COLO829 (cell line): ENCODE data around the gene FKBP14.
"Not testable (repeated sequence)": the region's sequence is repeated elsewhere in the genome, so short reads cannot be mapped to it uniquely, and the experiment has no call there.

Experiments used
- DNase-seq: peaks from one replicate; pipeline ENCODE4 v3.0.0; 2012; ENCODE audit warnings: low spot score

FKBP14 gene

DNA sequence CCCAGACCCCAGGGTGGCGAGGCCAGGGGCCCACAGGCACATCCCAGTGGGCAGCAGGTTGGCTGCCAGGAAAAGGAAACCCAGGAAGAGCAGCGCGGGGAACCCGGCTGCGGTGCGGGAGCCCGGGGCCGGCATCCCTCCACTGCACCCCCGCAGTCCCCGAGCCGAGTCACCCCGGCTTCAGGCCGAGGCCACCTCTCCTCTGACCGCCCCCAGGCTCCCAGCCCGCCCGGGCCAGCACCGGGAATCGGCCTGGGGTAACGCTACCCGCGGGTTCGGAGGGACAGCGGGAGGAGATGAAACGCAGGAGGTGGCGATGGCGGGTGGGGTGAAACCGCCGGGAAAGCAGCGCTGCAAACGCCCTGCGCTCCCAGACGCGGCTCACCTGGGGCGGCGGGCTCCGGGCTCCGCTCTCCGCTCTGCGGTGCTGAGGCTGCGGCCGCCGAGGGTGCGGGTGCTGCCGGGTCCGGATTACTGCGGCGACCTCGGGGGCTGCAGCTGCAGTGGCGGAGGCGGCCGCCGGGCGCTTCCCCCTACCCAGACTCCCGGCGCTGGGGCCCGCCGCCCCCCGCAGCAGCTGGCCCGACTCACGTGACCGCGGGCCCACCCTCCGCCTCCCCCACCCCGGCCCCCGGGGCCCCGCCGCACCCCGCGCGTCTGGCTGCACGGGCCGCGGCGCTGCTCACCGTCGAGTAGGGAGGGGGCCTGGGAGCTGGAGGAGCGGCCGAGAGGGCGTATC, 37.1 kb downstream of the FKBP14 start, which contains the start of gene SCRN1:
Gene SCRN1, minus strand, starts transcription at position 545 of the 739 bp plus-strand sequence. CDS start 20,734 bp downstream, outside the sequence.
- no peak for DNase-seq

DNA sequence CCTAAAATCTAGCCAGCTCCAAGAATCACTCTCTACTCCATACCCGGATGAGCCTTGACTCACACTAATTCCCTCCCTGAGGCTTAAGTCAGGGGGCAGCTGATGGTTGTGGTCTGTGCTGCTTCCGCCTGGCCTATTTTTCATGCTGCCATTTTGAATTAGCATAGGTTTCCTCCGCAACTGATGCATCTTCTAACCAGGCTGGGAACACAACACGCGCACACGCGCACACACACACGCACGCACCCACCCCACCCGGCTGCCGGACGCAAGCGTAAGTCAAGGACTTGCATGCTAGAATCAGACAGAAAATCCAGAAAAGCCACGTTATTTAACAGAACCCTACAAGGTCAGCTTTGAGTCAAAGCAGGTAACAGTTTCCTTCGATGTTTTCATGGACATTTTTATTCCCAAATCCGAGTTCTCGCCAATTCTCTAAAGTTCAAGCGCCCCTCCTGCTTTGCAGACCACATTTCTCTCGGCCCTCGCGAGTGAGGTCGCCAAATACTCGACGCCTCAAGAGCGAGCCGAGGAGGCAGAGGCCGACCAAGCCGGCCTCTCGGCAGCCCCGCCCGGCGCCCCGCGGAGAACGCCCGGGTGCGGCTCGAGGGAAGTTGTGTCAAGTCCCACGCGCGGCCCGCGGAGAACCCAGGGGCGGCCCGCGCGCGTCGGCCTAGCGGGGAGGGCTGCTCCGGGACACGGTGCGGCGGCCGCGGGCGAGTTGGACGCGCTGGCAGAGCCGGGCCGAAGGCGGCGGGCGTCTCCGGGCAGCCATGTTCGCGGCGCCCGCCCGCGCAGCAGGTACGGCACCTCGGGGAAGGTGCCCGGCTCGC, 37.9 kb downstream of the FKBP14 start:
- DNase-seq = no peak

DNA sequence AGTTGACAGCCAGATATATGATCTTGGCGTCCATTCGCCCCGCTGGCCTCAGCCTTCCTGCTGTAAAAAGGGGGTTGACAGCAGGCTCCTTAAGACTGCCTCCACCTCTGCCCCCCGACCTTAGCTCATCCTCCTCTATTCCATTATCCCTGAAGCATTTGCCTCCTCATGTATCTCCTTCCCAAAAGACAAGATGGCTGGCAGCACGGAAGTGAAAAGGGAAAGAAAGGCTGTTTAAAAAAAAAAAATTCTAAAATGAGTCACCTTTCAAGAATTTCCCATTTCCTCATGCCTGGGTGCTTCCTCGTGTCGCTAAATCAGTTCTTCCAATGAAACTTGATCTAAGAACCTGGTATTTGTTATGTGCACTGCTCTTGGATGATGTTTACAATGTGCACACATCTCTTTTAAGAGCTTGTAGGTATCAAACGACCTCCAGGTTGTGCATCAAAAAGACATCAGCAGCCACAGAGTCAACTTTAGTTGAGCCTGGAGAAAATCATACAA, 38.6 kb downstream of the FKBP14 start:
- DNase-seq = peak; percentile 62

DNA sequence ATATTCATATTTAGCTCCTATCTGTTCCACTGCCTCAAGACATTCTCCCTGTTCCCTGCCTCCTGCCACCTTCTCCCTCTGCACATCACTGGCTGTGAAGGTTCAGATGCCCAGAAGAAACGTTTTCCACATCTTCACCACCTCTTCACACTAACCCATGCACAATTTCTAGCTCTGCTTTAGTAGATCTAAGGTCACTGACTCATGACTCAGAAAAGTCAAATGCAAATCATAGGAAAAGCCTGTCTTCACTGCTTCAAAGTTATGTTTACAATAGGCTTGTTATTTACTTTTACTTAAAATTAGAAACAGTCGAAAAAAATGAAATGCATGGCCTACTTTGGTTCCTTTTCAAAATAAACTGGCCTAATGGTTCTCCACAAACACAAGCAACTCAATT, 39.4 kb downstream of the FKBP14 start:
- DNase-seq = peak; percentile 55

DNA sequence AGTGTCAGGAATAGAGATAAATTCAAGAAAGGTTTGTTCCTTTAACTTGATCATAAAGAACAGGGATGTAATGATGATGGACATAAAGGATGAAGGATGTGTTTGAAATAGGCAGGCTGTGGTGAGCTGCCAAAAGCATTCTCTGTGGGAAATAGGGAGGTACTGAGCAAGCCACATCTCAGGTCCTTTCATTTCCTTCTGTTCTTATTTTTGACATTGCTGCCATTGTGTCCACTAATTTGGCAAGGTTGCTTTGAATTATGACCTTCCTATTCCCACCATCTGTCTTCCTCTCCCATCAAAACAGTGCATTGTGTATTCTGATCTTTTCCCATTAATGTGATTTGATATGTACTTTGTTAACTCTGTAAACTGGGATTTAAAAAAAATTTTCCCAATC, 46.4 kb downstream of the FKBP14 start:
- DNase-seq = no peak

DNA sequence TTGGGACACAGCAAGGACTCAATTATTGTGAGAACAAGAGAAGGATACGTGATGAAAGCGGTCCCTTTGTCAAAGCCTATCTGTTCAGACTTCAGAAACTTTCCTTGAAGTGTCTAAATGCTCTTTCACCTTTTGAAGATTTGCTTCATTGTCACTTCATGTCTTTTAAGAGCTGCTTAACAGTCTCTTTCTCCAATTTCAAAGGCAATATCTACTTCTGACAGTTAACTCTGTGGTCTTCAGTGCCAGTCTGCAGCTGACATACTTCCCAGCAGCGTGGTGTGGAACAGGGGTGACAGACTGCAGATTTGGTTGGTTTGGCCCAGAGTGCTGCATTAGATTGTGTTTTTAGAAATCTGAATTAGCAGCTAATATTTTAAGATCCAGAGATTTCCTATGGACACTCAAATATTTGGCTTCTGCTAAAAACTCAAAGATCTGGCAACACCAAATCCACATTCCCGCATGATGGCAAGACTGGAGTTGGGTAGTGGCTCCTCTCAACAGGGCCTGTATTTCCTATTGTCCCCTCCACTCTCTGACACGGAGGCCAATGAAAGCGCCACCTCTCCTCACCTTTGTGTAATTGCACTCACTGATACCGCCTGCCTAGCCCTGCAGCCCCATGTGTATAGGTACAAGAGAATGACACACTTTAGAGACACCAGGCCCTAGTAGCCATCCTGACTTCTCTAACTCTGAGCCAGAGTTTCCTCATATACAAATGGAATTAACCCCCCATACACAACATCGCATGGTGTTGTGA, 48.4 kb downstream of the FKBP14 start:
- no peak for DNase-seq

DNA sequence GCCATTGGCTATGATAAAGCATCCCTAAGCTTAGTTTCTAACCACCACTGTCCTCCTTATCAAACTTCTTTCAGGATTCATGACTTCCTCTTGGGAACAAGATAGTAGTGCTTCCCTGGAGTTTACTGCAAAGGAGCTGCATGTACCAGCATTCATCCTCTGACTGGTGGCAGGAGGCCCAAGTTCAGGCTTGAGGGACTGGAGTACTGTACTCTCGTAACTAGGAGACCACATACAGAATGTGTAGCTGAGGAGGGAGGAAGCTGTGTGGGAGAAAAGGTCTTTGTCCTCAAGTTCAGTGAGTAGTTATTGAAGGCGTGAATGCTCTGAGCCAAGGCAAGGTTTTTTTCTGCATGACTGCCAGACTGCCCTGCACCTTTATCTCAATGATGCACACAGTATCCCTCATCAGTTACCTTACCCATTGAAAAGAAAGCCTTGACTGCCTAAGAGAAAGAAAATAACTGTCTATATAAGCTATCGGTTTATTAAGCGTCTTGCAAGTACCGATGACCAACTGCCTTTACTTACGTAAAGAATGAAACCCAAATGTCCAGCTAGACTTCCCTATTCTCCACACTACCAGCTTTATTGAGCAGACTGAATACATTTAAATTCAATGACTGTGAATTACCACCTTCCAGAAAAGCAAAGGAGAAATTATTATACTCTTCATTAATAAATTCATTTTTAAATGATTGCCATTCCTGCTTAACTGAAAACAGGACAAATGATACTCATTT, 49.7 kb downstream of the FKBP14 start:
- peak; percentile 38 for DNase-seq

DNA sequence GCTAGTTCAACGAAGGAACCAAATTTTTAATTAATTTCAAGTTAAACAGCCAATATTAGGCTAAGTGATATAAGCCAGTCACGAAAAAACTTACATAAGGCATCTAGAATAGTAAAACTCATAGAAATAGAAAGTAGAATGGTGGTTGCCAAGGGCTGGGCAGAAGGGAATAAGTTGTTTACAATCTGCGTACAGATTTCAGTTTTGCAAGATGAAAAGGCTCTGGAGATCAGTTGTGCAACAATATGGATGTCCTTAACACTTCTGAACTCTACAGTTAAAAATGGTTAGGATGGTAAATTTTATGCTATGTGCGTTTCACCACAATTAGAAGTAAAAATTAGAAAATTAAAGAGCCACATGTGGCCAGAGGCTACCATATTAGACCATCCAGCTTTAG, 50.2 kb downstream of the FKBP14 start:
- DNase-seq = no peak

DNA sequence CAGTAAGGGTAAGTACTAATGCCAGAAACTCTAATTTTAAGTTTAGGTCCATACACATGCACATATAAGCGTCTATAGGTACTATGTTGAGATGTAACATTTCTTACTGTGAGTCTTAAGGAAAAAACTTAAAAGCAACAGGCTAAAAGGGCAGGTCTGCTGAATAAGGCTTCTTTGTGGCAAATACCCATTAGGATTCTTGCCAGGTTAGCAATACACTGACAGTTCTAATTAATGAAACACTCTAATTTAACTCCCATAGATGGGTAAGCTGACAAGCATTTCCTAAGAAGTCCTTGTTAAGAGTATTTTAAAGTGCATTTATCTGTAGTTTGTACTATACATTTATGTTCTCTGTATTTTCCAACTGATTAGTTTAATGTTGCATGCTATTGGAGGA, 50.9 kb downstream of the FKBP14 start:
- no peak for DNase-seq

DNA sequence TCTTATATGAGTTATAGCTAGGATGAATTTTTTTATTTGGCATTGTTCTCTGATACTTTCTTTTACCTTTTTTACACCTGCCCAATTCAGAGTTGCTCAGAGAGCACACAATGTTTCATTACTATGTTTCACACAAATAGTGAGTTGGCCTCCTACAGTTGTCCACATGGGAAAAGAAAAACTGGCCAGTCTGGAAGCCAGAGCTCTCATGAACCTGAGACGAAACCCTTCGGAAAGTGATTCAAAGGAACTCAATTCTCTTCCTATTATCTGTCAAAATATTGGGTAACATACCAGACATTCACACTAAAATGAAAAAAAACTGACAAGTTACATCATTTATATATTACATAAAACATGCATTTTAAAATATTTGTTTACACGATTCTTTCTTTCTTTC, 52.2 kb downstream of the FKBP14 start:
- DNase-seq = no peak

DNA sequence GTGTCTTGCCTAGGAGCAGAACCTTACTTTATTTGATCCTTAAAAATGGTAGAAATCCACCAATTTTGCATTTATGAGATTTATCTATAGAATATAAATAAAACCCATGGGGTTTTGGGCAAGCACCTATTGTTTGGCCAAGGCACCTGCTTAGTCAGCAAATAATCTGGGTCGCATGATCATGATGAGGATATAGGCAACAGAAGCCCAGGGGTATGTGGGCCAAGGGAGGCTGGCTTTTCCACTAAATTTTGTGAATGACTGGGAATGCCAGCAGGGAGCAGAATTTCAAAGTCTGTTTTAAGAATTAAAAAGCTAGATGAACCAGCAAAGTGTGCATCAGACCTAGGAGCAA, 54.2 kb downstream of the FKBP14 start:
- no peak for DNase-seq

DNA sequence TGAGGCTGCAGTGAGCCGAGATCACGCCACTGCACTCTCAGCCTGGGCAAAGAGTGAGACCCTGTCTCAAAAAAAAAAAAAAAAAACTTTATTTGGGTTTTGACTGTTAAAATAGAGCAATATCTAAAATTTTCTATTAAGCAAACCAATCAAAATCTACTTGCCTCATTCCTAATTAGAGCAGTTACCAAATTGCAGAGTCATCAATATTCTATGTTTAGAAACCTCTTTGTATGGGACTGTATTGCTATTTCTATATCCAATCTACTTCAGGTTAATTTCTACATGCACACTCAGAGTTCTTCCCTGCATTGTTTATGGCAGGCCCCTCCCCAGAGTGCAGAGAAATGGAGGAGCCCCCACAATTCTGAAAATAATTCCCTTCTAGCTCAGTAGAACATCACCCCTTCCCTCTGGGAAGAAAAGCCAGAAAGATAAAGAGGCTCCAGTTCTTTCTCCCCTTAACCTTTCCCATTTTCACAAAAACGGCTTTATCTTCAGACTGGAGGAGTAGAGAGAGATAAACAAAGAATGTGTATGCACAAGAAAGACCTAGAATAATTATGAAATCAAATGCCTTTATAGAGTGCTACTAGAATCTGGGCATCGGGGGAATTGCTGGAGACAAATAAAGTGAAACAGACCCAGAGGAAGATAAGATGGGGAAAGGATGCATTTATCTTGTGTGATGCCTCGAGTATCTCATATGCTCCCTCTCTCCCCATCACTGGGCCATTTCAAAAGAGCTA, 54.8 kb downstream of the FKBP14 start:
- no peak for DNase-seq

DNA sequence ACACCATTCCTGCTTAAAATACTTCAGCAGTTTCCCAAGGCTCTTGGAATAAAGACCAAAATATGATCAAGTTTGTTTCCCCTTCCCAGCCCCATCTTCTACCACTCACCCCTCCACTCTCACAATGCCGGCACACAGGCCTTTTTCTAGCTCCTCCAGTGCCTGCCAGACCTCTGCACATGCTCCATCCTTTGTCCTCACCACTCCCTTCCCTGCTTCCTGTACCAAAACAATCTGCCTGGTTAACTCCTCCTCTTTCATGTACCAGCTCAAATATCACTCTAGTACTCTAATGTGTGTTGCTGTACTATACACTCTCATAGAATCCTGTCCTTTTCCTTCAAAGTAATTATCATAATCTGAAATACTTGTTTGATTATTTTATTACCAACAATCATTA, 56.3 kb downstream of the FKBP14 start:
- no peak for DNase-seq

DNA sequence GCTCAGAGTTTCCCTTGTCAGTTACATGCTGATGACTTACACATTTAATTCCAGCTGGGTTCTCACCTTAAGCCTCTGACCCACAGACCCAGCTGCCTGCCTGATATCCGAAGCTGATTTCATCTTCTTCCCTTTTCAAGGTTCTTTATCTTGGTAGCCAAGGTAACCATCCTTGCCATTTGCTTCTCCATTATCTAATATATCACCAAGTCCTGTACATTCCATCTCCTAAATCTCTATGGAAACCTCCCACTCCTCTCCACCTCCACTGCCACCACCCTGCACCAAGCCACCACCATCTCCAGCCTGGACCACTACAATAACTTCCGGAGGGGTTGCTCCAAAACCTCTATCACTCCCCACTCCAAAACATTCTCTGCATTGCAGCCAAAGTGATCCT, 56.8 kb downstream of the FKBP14 start:
- no peak for DNase-seq

DNA sequence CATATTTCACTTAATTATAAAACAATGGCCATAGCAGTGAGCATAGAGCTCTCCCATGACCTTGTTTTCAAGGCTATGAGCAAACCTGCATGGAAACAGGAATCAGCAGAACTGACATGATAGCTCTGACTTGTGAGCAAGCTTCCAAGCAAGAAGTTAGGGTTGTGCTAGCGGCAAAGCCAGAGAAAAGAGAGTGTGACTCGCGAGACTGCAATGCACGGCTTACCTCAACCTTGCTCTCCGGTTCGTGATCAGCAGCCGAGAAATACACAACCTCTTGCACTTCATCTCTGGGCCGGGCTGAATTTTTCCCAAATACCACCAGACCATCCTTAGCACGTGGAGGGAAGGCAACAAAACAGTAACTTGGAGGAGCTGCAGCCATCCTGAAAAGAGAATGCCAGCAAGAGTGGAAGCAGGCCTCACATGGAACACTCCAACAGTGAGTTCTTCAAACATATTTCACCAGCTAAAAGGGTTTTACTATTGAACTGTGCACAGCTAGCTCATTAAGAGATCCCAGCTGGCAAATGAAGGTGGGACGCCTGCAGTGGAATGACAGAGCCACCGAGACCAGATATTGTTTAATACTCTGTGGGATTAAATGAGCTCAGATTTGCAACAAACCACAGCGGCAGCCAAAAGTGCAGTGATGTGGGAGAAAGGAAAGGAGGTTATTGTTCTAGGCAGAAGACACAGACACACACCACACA, 57.7 kb downstream of the FKBP14 start:
- DNase-seq = no peak

DNA sequence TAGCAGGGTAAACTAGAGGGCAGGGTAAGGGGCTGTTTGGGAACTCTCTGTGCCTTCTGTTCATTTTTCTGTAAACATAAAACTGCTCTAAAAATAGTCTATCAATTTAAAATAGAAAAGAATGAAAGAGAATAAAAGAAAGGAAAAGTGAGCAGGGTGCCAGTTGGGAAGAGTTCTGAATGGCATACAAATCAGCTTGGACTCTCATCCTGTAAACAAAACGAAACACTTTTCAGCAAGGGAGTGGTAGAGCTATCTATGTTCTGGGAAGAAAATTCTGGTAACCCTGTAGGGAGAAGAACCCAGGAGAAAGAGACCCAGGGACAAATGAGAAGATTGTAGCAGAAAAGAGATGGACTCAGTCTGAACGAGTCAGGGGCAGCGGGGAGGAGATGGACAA, 61.5 kb downstream of the FKBP14 start:
- no peak for DNase-seq

DNA sequence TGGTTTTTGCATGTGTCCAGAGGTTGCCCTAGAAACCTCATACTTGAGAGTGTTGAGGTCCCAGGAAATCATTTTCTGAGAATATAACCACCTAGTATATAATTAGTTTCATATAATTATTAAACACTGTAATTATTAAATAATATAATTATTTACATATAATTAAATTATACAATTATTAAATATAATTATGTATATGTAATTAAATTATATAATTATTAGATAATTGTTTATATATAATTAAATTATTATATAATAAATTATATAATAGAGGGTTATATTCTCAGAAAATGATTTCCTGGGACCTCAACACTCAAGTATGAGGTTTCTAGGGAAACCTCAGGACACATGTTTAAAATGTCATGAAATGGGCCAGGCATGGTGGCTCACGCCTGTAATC, 64.5 kb downstream of the FKBP14 start:
- DNase-seq = no peak

DNA sequence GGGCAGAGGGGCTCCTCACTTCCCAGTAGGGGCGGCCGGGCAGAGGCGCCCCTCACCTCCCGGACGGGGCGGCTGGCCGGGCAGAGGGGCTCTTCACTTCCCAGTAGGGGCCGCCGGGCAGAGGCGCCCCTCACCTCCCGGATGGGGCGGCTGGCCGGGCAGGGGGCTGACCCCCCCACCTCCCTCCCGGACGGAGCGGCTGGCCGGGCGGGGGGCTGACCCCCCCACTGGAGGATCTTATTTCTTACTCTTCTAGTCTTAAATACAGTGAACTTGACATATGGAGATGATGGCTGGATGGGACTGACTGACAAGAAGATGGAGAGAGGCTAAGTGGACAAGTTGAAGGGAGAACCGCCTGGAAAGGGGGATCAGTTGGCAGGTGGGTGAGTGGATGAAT, 64.9 kb downstream of the FKBP14 start:
- not testable (repeated sequence) for DNase-seq
